Choroid plexus epithelial cell (primary cell): Measurements from ENCODE around the gene IL31.

Experiments
- DNase-seq: peaks from one replicate; pipeline ENCODE4 v3.0.0-alpha.2; 2010; ENCODE audit warnings: low read depth
- H3K4me3 ChIP-seq: 2 replicates; pipeline ENCODE4 v1.5.1; 2011; ENCODE audit warnings: low read depth, mild to moderate bottlenecking, control low read depth, low read length, moderate library complexity
- CTCF ChIP-seq: conservative IDR thresholded peaks from 2 replicates; pipeline ENCODE4 v1.5.1; 2011; ENCODE audit warnings: low read depth, mild to moderate bottlenecking, control low read depth, inconsistent platforms, low read length, moderate library complexity

Gene IL31

GRCh38 chr12:122167356-122167925 lies 6.6 kb downstream of the IL31 start:
- H3K4me3 ChIP-seq: no peak overlapping the region
- no peak for DNase-seq
- TF ChIP-seq CTCF: no peak

- H3K4me3 ChIP-seq: no peak overlapping the region
- no peak for TF ChIP-seq CTCF
- no peak for DNase-seq
These were observed 7.3 kb downstream of the IL31 start for GRCh38 chr12:122166422-122167349.

- no peak overlapping the region for H3K4me3 ChIP-seq
- DNase-seq: no peak
- TF ChIP-seq CTCF: no peak
These were observed 11.0 kb downstream of the IL31 start for GRCh38 chr12:122162976-122163375.

- no peak for TF ChIP-seq CTCF
- DNase-seq: no peak
These were observed 12.3 kb downstream of the IL31 start for GRCh38 chr12:122161682-122162081.

GRCh38 chr12:122160761-122161160 lies 13.3 kb downstream of the IL31 start:
- no peak for TF ChIP-seq CTCF
- H3K4me3 ChIP-seq: no peak overlapping the region
- no peak for DNase-seq

More at GRCh38 chr12:122161682-122162081, 12.3 kb downstream of the IL31 start:
- no peak overlapping the region for H3K4me3 ChIP-seq

GRCh38 chr12:122159882-122160281 lies 14.1 kb downstream of the IL31 start:
- DNase-seq: no peak
- no peak overlapping the region for H3K4me3 ChIP-seq
- TF ChIP-seq CTCF: no peak

- no peak for DNase-seq
- TF ChIP-seq CTCF: no peak
These were observed 15.2 kb downstream of the IL31 start for GRCh38 chr12:122158700-122159285.

More at GRCh38 chr12:122158700-122159285, 15.2 kb downstream of the IL31 start:
- H3K4me3 ChIP-seq: no peak overlapping the region
